Stimulated activated CD8-positive, alpha-beta memory T cell treated with anti-CD3 and anti-CD28 coated beads, Interleukin-7, amount 100 ng/mL, for 48 hours (primary cell): ENCODE results near the gene RSU1.

Experiments used
- DNase-seq, 2 donors: peaks; one replicate each; pipeline ENCODE4 v3.0.0-alpha.2; 2020; ENCODE audit warnings: low read depth in 1 of 2; ENCODE audit errors: extremely low read depth in 1 of 2

The RSU1 gene

GRCh38 chr10:16685551-16685950, 131.7 kb downstream of the RSU1 start:
- no peak for DNase-seq

GRCh38 chr10:16681521-16681920, 135.7 kb downstream of the RSU1 start:
- DNase-seq: no peak

- no peak for DNase-seq
Observed at GRCh38 chr10:16679511-16679910, 137.7 kb downstream of the RSU1 start.

- DNase-seq: no peak
Observed at GRCh38 chr10:16675334-16675733, 141.9 kb downstream of the RSU1 start.

- DNase-seq: no peak
Observed at GRCh38 chr10:16674147-16674703, 143.0 kb downstream of the RSU1 start.

- no peak for DNase-seq
Observed at GRCh38 chr10:16673443-16673842, 143.8 kb downstream of the RSU1 start.

GRCh38 chr10:16663444-16663843, 153.8 kb downstream of the RSU1 start:
- no peak for DNase-seq

- DNase-seq: no peak
Observed at GRCh38 chr10:16662923-16663322, 154.3 kb downstream of the RSU1 start.

- no peak for DNase-seq
Observed at GRCh38 chr10:16656895-16657294, 160.3 kb downstream of the RSU1 start.

GRCh38 chr10:16653224-16653623, 164.0 kb downstream of the RSU1 start:
- DNase-seq: no peak

GRCh38 chr10:16652154-16652553, 165.1 kb downstream of the RSU1 start:
- DNase-seq: no peak

- no peak for DNase-seq
Observed at GRCh38 chr10:16649757-16650156, 167.5 kb downstream of the RSU1 start.

- DNase-seq: no peak
Observed at GRCh38 chr10:16648366-16648765, 168.9 kb downstream of the RSU1 start.

- no peak for DNase-seq
Observed at GRCh38 chr10:16646181-16647059, 170.8 kb downstream of the RSU1 start.

GRCh38 chr10:16644146-16644545, 173.1 kb downstream of the RSU1 start:
- no peak for DNase-seq

GRCh38 chr10:16643502-16643901, 173.7 kb downstream of the RSU1 start:
- no peak for DNase-seq

GRCh38 chr10:16640153-16640552, 177.1 kb downstream of the RSU1 start:
- DNase-seq: no peak

GRCh38 chr10:16639471-16639870, 177.8 kb downstream of the RSU1 start:
- DNase-seq: no peak

GRCh38 chr10:16632996-16633395, 184.2 kb downstream of the RSU1 start:
- DNase-seq: no peak

- DNase-seq: no peak
Observed at GRCh38 chr10:16626697-16627096, 190.5 kb downstream of the RSU1 start.

GRCh38 chr10:16612981-16613355, 204.3 kb downstream of the RSU1 start:
- no peak for DNase-seq

- no peak for DNase-seq
Observed at GRCh38 chr10:16612115-16612980, 204.9 kb downstream of the RSU1 start.
